Tibial nerve (tissue), 4 donors: ENCODE measurements around the gene NANOS3.
"Not testable (repeated sequence)": the region's sequence is repeated elsewhere in the genome, so short reads cannot be mapped to it uniquely, and the experiment has no call there.

Experiments
- CTCF ChIP-seq, 5 experiments: fragments of 200-600 bp in 3 of 5; fragments of 450-650 bp in 2 of 5; sonication (generic) in 3 of 5; IDR thresholded peaks; one replicate each; pipeline ENCODE4 v1.5.1; 2016 to 2019; ENCODE audit warnings: antibody characterized with exemption in 5 of 5, mild to moderate bottlenecking in 3 of 5, moderate library complexity in 2 of 5
- EP300 ChIP-seq, 2 donors: sonication (generic); formaldehyde crosslinking; IDR thresholded peaks; one replicate each; pipeline ENCODE4 v1.6.1; 2017; ENCODE audit warnings: antibody characterized with exemption in 2 of 2, mild to moderate bottlenecking in 1 of 2
- POLR2A ChIP-seq, 2 donors: fragments of 450-650 bp; IDR thresholded peaks; one replicate each; pipeline ENCODE4 v1.6.1; 2017; ENCODE audit warnings: antibody characterized with exemption in 2 of 2, mild to moderate bottlenecking in 2 of 2, moderate library complexity in 2 of 2

- not testable (repeated sequence) for TF ChIP-seq CTCF, POLR2A, EP300 (IDR thresholded peaks at IDR 0.05)
Observed at GRCh38 chr19:13851734-13852114, 25.2 kb upstream of the NANOS3 start.
